Stomach smooth muscle (tissue), 2 donors: ENCODE measurements around the gene CLPTM1L.
"Not testable (repeated sequence)": the region's sequence is repeated elsewhere in the genome, so short reads cannot be mapped to it uniquely, and the experiment has no call there.

Source experiments
- H3K27ac ChIP-seq: one replicate; pipeline ENCODE4 v1.7.0; 2013; ENCODE audit warnings: mild to moderate bottlenecking, low read length, inconsistent platforms
- H3K27me3 ChIP-seq, 2 donors: one replicate each; pipeline ENCODE4 v1.7.0; 2013; ENCODE audit warnings: low read length in 2 of 2; ENCODE audit not compliant: insufficient read depth in 2 of 2, control insufficient read depth in 1 of 2
- H3K36me3 ChIP-seq, 2 donors: one replicate each; pipeline ENCODE4 v1.7.0; 2013; ENCODE audit warnings: low read length in 2 of 2; ENCODE audit not compliant: control insufficient read depth in 2 of 2, insufficient read depth in 2 of 2
- H3K4me1 ChIP-seq: one replicate; pipeline ENCODE4 v1.7.0; 2013; ENCODE audit warnings: low read length; ENCODE audit not compliant: control insufficient read depth, insufficient read depth
- H3K4me3 ChIP-seq, 2 donors: one replicate each; pipeline ENCODE4 v1.7.0; 2013; ENCODE audit warnings: low read length in 2 of 2
- H3K9ac ChIP-seq, 2 donors: one replicate each; pipeline ENCODE4 v1.7.0; 2013; ENCODE audit warnings: low read length in 2 of 2, mild to moderate bottlenecking in 1 of 2
- H3K9me3 ChIP-seq, 2 donors: one replicate each; pipeline ENCODE4 v1.7.0; 2013; ENCODE audit warnings: low read length in 2 of 2; ENCODE audit not compliant: control insufficient read depth in 2 of 2
- donor health status: healthy.
- donor health status: Pancreatic carcinoma.

Gene CLPTM1L

GRCh38 chr5:1338506-1339070, 6.3 kb downstream of the CLPTM1L start:
- Histone ChIP-seq H3K9ac (no peak overlapping the region), H3K4me1 (peaks cover 4% of the 10 kb centered on the region), H3K9me3 (no peaks in the 10 kb centered on the region), H3K27ac (no peak overlapping the region), H3K36me3 (peaks cover 42 to 50% of the 10 kb centered on the region in 2 donors), H3K27me3 (no peaks in the 10 kb centered on the region), H3K4me3 (no peak overlapping the region)

GRCh38 chr5:1338196-1338490, 6.8 kb downstream of the CLPTM1L start:
- H3K9me3 ChIP-seq = no peaks in the 10 kb centered on the region
- peaks cover under 1% of the 10 kb centered on the region for H3K4me1 ChIP-seq
- H3K27ac ChIP-seq = no peak overlapping the region
- no peak overlapping the region for H3K4me3 ChIP-seq
- H3K36me3 ChIP-seq = peaks cover 46 to 54% of the 10 kb centered on the region in 2 donors
- H3K27me3 ChIP-seq = no peaks in the 10 kb centered on the region
- H3K9ac ChIP-seq = no peak overlapping the region

DNA sequence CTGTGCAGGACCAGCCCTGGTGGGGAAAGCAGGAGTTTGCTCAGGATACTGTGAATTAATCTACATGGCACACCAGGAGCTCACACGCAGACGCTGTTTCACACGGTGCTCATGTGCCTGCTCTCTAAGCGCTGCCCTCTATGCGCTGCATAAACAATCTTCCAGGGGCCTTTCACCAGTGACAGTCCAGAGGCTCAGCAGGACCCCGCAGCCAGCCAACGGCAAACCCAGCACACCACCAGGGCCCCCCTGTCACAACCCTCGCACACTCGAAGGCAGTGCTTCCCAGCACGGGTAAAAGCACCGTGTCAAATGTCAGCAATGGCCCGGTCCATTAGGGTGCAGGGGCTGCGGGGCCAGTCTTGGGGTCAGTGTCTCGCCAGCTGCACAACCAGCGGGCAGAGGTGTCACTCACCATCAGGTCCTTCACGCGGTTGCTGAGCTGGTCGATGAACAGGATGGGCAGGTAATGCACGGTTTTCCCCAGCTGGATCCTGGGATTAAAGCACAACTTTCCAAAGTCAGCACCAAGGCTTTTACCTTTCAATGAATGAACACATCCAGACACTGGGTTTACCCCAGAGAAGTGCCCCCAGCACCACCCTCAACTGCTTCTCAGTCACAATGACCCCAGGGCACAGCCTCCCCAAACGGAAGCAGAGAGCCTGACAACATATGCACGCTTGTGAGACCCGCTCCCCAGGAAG, 7.3 kb downstream of the CLPTM1L start:
- no peak overlapping the region for H3K27ac ChIP-seq
- H3K4me1 ChIP-seq = no peaks in the 10 kb centered on the region
- no peaks in the 10 kb centered on the region for H3K9me3 ChIP-seq
- H3K4me3 ChIP-seq = no peak overlapping the region
- H3K27me3 ChIP-seq = no peaks in the 10 kb centered on the region
- no peak overlapping the region for H3K9ac ChIP-seq
- peaks cover 50 to 54% of the 10 kb centered on the region in 2 donors for H3K36me3 ChIP-seq

DNA sequence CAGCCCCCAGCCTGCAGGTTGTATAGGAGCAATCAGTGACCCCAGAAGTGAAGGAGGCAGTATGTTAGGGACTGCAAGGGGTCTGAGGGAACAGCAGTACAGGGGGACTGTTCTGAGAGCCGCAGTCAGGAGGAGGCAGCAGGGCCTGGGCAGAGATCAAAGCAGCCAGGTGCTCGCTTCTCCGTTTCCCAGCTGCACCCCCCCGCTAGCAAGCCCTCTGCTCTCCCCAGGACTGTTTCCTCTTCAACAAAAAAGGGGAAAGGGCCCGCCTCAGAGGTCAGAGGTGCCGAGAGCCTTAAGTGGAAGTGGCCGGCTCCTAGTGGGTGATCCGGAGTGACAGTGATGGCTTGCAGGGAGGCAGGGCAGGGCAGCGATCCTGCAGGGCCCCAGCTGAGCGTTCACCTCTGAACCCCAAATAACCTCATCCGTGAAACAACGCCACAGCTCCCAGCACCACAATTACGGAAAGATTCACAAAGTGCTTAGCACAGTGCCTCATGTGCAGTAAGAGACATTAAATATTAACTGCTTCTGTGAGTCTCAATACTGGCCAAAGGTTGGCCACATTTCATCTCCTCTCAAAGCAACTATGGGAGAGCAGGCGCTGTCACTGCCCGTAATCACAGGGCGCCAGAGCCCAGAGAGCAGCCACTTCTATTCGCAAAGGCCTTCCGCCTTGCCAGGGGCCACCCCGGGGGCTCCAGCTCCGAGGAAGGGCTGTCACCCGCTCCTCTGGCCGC, 8.0 kb downstream of the CLPTM1L start:
- H3K27ac ChIP-seq = no peak overlapping the region
- H3K9ac ChIP-seq = no peak overlapping the region
- H3K36me3 ChIP-seq = peaks cover 56% of the 10 kb centered on the region in 2 donors
- H3K4me1 ChIP-seq = no peaks in the 10 kb centered on the region
- no peaks in the 10 kb centered on the region for H3K9me3 ChIP-seq
- no peak overlapping the region for H3K4me3 ChIP-seq
- no peaks in the 10 kb centered on the region for H3K27me3 ChIP-seq

DNA sequence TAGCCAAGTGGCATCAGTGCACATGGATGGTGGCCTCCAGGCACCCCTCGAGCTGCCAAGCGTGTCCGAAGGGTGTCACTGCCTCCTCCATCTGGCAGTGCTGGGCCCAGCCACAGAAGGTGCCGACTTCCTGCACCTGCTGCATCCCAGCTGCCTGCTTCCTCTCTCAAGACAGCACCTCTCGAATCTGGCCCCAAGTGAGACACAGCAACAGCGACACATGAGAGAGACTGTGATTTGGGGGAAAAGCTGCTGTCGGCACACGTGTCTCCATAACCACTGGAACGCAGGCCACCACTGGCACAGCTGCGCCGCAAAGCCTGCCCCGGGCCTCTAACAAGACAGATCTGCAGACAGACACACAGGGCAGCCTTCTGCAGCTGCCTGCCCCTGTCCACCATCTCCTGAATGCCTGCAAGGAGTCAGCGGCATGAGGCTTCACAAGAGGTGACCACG, 8.8 kb downstream of the CLPTM1L start:
- no peaks in the 10 kb centered on the region for H3K27me3 ChIP-seq
- no peak overlapping the region for H3K27ac ChIP-seq
- H3K36me3 ChIP-seq = peaks cover 55 to 56% of the 10 kb centered on the region in 2 donors

DNA sequence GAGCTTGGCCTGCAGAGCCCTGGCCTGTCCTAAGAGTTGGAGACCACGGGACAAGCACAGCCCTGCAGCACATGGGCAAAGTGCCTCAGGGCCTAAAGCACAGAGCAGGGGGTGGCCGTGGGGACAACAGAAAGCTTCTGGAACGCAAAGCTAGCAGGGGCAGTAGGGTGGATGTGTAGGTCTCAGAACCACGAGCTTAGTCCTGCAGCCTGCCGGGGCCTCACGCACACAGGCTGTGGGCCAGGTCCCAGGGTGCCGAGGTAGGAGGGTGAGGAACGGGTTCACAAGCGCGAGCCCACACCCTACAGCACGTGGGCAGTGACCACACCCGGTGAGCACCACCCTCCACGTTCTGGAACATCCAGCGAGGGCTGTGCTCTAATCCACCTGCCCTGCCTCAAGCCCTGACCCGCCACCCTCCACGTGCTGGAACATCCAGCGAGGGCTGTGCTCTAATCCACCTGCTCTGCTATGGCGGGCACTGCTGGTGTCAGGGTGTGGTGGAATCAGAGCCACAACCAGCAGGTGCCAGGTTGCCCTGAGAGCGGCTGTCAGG, 9.3 kb downstream of the CLPTM1L start:
- Histone ChIP-seq H3K4me3 (no peak overlapping the region), H3K9me3 (no peaks in the 10 kb centered on the region), H3K9ac (no peak overlapping the region), H3K27ac (no peak overlapping the region), H3K4me1 (no peaks in the 10 kb centered on the region), H3K36me3 (peaks cover 55 to 59% of the 10 kb centered on the region in 2 donors), H3K27me3 (no peaks in the 10 kb centered on the region)

More for the DNA sequence above, 8.8 kb downstream of the CLPTM1L start:
- H3K9ac ChIP-seq = no peak overlapping the region
- no peaks in the 10 kb centered on the region for H3K9me3 ChIP-seq
- H3K4me1 ChIP-seq = no peaks in the 10 kb centered on the region
- no peak overlapping the region for H3K4me3 ChIP-seq

- Histone ChIP-seq H3K36me3 (peaks cover 60% of the 10 kb centered on the region in 2 donors), H3K4me1 (no peaks in the 10 kb centered on the region)
Observed at GRCh38 chr5:1334831-1335539, 9.9 kb downstream of the CLPTM1L start.

DNA sequence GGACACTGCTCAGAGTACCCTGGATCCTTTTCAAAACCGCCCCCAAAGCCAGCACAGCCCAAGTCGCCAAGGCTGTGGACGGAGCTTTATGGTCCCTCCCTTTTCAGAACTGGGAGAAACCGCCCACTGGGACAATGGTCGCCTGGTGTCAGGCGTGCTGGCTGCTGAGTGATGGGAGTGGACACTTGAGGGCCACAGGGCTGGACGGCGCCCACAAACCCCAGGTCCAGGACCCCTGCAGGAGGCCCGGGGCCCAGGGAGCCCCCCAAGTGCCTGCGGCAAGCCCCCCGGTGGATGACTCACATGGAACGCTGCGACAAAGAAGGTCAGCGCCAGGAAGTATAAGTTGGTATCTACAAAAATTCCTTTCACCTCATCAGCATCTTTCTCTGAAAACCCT, 10.9 kb downstream of the CLPTM1L start:
- peaks cover 60 to 62% of the 10 kb centered on the region in 2 donors for H3K36me3 ChIP-seq
- H3K9me3 ChIP-seq = no peaks in the 10 kb centered on the region

More at GRCh38 chr5:1334831-1335539, 9.9 kb downstream of the CLPTM1L start:
- Histone ChIP-seq H3K27me3 (no peaks in the 10 kb centered on the region), H3K27ac (no peak overlapping the region), H3K4me3 (no peak overlapping the region), H3K9ac (no peak overlapping the region), H3K9me3 (no peaks in the 10 kb centered on the region)

GRCh38 chr5:1333286-1333685, 11.6 kb downstream of the CLPTM1L start:
- Histone ChIP-seq H3K9ac (peak overlapping the region in 1 of 2 donors; percentile 58), H3K36me3 (peaks cover 57 to 61% of the 10 kb centered on the region in 2 donors)
- not testable (repeated sequence) for H3K9me3 ChIP-seq, H3K27ac ChIP-seq, H3K27me3 ChIP-seq, H3K4me1 ChIP-seq, H3K4me3 ChIP-seq

More for the DNA sequence above, 10.9 kb downstream of the CLPTM1L start:
- H3K27me3 ChIP-seq = no peaks in the 10 kb centered on the region
- no peak overlapping the region for H3K27ac ChIP-seq
- H3K4me3 ChIP-seq = no peak overlapping the region
- no peaks in the 10 kb centered on the region for H3K4me1 ChIP-seq
- H3K9ac ChIP-seq = no peak overlapping the region

DNA sequence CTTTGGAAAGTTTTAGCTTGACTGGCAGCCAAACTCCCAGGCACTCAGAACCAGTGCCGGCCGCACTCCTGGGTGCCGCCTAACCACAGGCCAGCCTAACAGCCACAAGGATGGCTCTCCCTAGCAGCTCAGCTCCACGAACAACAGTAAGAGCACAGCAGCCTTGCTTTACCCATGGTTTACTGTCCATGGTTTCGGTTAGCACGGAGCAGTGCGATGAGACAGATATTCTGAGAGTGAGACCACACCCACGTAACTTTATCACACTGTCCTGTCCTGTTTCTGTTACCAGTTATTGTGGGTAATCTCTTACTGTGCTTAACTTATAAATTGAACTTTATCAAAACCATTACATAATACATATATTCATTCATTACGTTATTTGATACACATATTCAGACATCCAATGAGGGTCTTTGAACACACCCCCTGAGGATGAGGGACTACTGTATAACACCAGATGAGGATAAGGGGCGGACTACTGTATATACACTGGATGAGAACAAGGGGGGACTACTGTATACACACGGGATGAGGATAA, 12.4 kb downstream of the CLPTM1L start:
- H3K36me3 ChIP-seq = peaks cover 53% of the 10 kb centered on the region in 2 donors
- H3K27me3 ChIP-seq = no peaks in the 10 kb centered on the region
- H3K9ac ChIP-seq = no peak overlapping the region
- H3K4me3 ChIP-seq = no peak overlapping the region
- no peak overlapping the region for H3K27ac ChIP-seq
- H3K9me3 ChIP-seq = no peaks in the 10 kb centered on the region
- H3K4me1 ChIP-seq = no peaks in the 10 kb centered on the region
